Breast epithelium (tissue), 4 donors: ENCODE measurements around the gene ARL2. TPM values are rescaled to one million over a fixed set of nuclear protein-coding genes. Genes with fewer than 3 reads are reported as not detected.

Experiments
- DNase-seq, 2 donors: peaks; one replicate each; pipeline ENCODE4 v3.0.0-alpha.2; 2019; ENCODE audit warnings: low spot score in 2 of 2
- H3K27ac ChIP-seq, 2 donors: fragments of 200-600 bp; sonication (generic) in 1 of 2; one replicate each; pipeline ENCODE4 v1.5.1; 2016 to 2019; ENCODE audit warnings: mild to moderate bottlenecking in 1 of 2
- H3K27me3 ChIP-seq, 2 donors: fragments of 200-600 bp; sonication (generic) in 1 of 2; one replicate each; pipeline versions ENCODE4 v1.5.1 to v1.6.0; 2017 to 2019; ENCODE audit warnings: control low read depth in 1 of 2, mild to moderate bottlenecking in 1 of 2
- H3K36me3 ChIP-seq: fragments of 200-600 bp; one replicate; pipeline ENCODE4 v1.5.1; 2019
- H3K4me1 ChIP-seq, 2 donors: fragments of 200-600 bp; sonication (generic); one replicate each; pipeline ENCODE4 v1.5.1; 2016 to 2019; ENCODE audit warnings: control low read depth in 1 of 2
- H3K4me3 ChIP-seq, 3 donors: fragments of 200-600 bp; sonication (generic); 1 replicate in 2 of 3; 2 replicates in 1 of 3; pipeline ENCODE4 v1.5.1; 2016 to 2019; ENCODE audit warnings: mild to moderate bottlenecking in 3 of 3, moderate library complexity in 2 of 3
- H3K9me3 ChIP-seq, 2 donors: fragments of 200-600 bp; sonication (generic) in 1 of 2; one replicate each; pipeline ENCODE4 v1.5.1; 2016 to 2019; ENCODE audit warnings: control low read depth in 1 of 2
- CTCF ChIP-seq, 3 donors: fragments of 450-650 bp; IDR thresholded peaks; one replicate each; pipeline ENCODE4 v1.5.1; 2016 to 2017; ENCODE audit warnings: antibody characterized with exemption in 3 of 3, mild to moderate bottlenecking in 3 of 3, moderate library complexity in 3 of 3
- POLR2A ChIP-seq: fragments of 450-650 bp; IDR thresholded peaks from one replicate; pipeline ENCODE4 v1.6.1; 2016; ENCODE audit warnings: antibody characterized with exemption, mild to moderate bottlenecking, moderate library complexity
- POLR2AphosphoS5 ChIP-seq, 3 donors: sonication (generic); formaldehyde crosslinking; IDR thresholded peaks; one replicate each; pipeline ENCODE4 v1.6.1; 2017; ENCODE audit warnings: antibody characterized with exemption in 3 of 3
- intact Hi-C: fragments of 100-400 bp; cut with DNase I; formaldehyde crosslinking; loops from one replicate; pipeline ENCODE4 v1.15.1; 2023; ENCODE audit warnings: low total_unique reads
- total RNA-seq, 3 donors: library from RNA; depleted of rRNA; stranded (reverse); fragments of >200 nt; gene quantifications; one replicate each; pipeline ENCODE4 v1.1.0, GENCODE V29; 2016

The ARL2 gene
- total RNA-seq, 3 donors from 2014 or later: 99.8 to 193 (median 154) TPM

GRCh38 chr11:65066315-65066714 is 52.4 kb downstream of the ARL2 start:
- no peaks in the 10 kb centered on the region for H3K4me1 ChIP-seq
- no peak overlapping the region for H3K27ac ChIP-seq
- no peaks in the 10 kb centered on the region for H3K36me3 ChIP-seq
- H3K4me3 ChIP-seq: no peak overlapping the region
- intact Hi-C loops: no loop called here
- TF ChIP-seq CTCF (IDR thresholded peaks at IDR 0.05) (no peak), POLR2A (no peak), POLR2AphosphoS5 (IDR thresholded peaks at IDR 0.05) (no peak)
- DNase-seq: no peak
- H3K9me3 ChIP-seq: no peaks in the 10 kb centered on the region
- H3K27me3 ChIP-seq: no peaks in the 10 kb centered on the region

GRCh38 chr11:65066805-65067291 is 52.9 kb downstream of the ARL2 start:
- intact Hi-C loops: no loop called here
- no peaks in the 10 kb centered on the region for H3K27me3 ChIP-seq
- no peak overlapping the region for H3K4me3 ChIP-seq
- no peak for DNase-seq
- no peak overlapping the region for H3K27ac ChIP-seq
- TF ChIP-seq POLR2AphosphoS5 (IDR thresholded peaks at IDR 0.05) (no peak), CTCF (IDR thresholded peaks at IDR 0.05) (no peak), POLR2A (no peak)
- H3K9me3 ChIP-seq: no peaks in the 10 kb centered on the region
- no peaks in the 10 kb centered on the region for H3K36me3 ChIP-seq
- H3K4me1 ChIP-seq: no peaks in the 10 kb centered on the region

- no peaks in the 10 kb centered on the region for H3K9me3 ChIP-seq
- no peak overlapping the region for H3K27ac ChIP-seq
- no peak overlapping the region for H3K4me3 ChIP-seq
- no peaks in the 10 kb centered on the region for H3K36me3 ChIP-seq
- no peak for DNase-seq
- no peaks in the 10 kb centered on the region for H3K4me1 ChIP-seq
- TF ChIP-seq POLR2A: no peak
- TF ChIP-seq CTCF (IDR thresholded peaks at IDR 0.05): no peak
- no peak for TF ChIP-seq POLR2AphosphoS5 (IDR thresholded peaks at IDR 0.05)
- H3K27me3 ChIP-seq: no peaks in the 10 kb centered on the region
- intact Hi-C loops: no loop called here
Observed at GRCh38 chr11:65067446-65067845, 53.5 kb downstream of the ARL2 start.

- Histone ChIP-seq H3K27me3 (no peaks in the 10 kb centered on the region), H3K9me3 (no peaks in the 10 kb centered on the region), H3K27ac (no peak overlapping the region), H3K4me3 (no peak overlapping the region), H3K4me1 (no peaks in the 10 kb centered on the region), H3K36me3 (no peaks in the 10 kb centered on the region)
- intact Hi-C loops: no loop called here
- no peak for TF ChIP-seq CTCF (IDR thresholded peaks at IDR 0.05)
- no peak for TF ChIP-seq POLR2AphosphoS5 (IDR thresholded peaks at IDR 0.05)
- no peak for TF ChIP-seq POLR2A
- DNase-seq: no peak
Observed at GRCh38 chr11:65069217-65069616, 55.3 kb downstream of the ARL2 start.

Other genes with a start within 250 kb of the ARL2 start
- gene SF1, start 235.6 kb upstream of the ARL2 start, total RNA-seq: 100 to 1,000 TPM; 264 to 293 (median 277) TPM
- 10 to 100 TPM in 2 of 3 donors, 1 to 10 TPM in 1; 7.7 to 16.1 (median 14.0) TPM for gene MAP4K2, start 210.9 kb upstream of the ARL2 start, total RNA-seq
- gene MEN1, start 203.6 kb upstream of the ARL2 start, total RNA-seq: 10 to 100 TPM; 11.4 to 19.0 (median 14.8) TPM
- 10 to 100 TPM in 1 of 3 donors, 1 to 10 TPM in 1, not detected in 1; 5.9 to 14.9 TPM for gene CDC42BPG, start 169.5 kb upstream of the ARL2 start, total RNA-seq
- gene EHD1, start 135.5 kb upstream of the ARL2 start, total RNA-seq: 10 to 100 TPM; 26.9 to 45.4 (median 31.2) TPM
- gene ATG2A, start 97.0 kb upstream of the ARL2 start, total RNA-seq: 10 to 100 TPM; 20.0 to 22.1 (median 21.2) TPM
- 10 to 100 TPM; 12.8 to 14.0 (median 13.8) TPM for gene PPP2R5B, start 89.5 kb upstream of the ARL2 start, total RNA-seq
- gene GPHA2, start 78.3 kb upstream of the ARL2 start, total RNA-seq: not detected
- not detected for gene MAJIN, start 42.1 kb upstream of the ARL2 start, total RNA-seq
- 1 to 10 TPM in 1 of 3 donors, under 1 TPM in 2; 0.33 to 1.5 (median 0.64) TPM for gene BATF2, start 17.2 kb upstream of the ARL2 start, total RNA-seq
- 10 to 100 TPM; 17.0 to 22.7 (median 17.1) TPM for gene SNX15, start 13.3 kb downstream of the ARL2 start, total RNA-seq
- gene SAC3D1, start 27.1 kb downstream of the ARL2 start, total RNA-seq: 1 to 10 TPM; 7.5 to 9.2 (median 7.5) TPM
- gene NAALADL1, start 44.4 kb downstream of the ARL2 start, total RNA-seq: 10 to 100 TPM; 15.5 to 28.8 (median 19.2) TPM
- gene CDCA5, start 69.9 kb downstream of the ARL2 start, total RNA-seq: 1 to 10 TPM in 1 of 3 donors, under 1 TPM in 2; 0.96 to 1.2 (median 0.98) TPM
- 10 to 100 TPM; 33.8 to 44.1 (median 44.0) TPM for gene ZFPL1, start 70.1 kb downstream of the ARL2 start, total RNA-seq
- 100 to 1,000 TPM; 166 to 317 (median 218) TPM for gene VPS51, start 82.1 kb downstream of the ARL2 start, total RNA-seq
- gene TM7SF2, start 97.7 kb downstream of the ARL2 start, total RNA-seq: 100 to 1,000 TPM in 1 of 3 donors, 10 to 100 TPM in 2; 38.8 to 189 (median 44.2) TPM
- gene ZNHIT2, start 103.5 kb downstream of the ARL2 start, total RNA-seq: 10 to 100 TPM; 14.6 to 23.3 (median 20.3) TPM
- gene FAU, start 108.0 kb downstream of the ARL2 start, total RNA-seq: 1,000 to 10,000 TPM in 1 of 3 donors, 100 to 1,000 TPM in 2; 786 to 1,230 (median 855) TPM
- gene MRPL49, start 108.2 kb downstream of the ARL2 start, total RNA-seq: 10 to 100 TPM; 66.2 to 92.6 (median 72.8) TPM
- gene SYVN1, start 120.4 kb downstream of the ARL2 start, total RNA-seq: 10 to 100 TPM; 25.8 to 31.7 (median 27.2) TPM
- not detected for gene SPDYC, start 156.1 kb downstream of the ARL2 start, total RNA-seq
- gene CAPN1, start 167.8 kb downstream of the ARL2 start, total RNA-seq: 100 to 1,000 TPM; 112 to 167 (median 140) TPM
- gene POLA2, start 247.8 kb downstream of the ARL2 start, total RNA-seq: 10 to 100 TPM in 2 of 3 donors, 1 to 10 TPM in 1; 6.4 to 17.9 (median 13.8) TPM